Measurements from ENCODE around the gene LRRC4C.

The LRRC4C gene

GRCh38 chr11:41459465-41460401, at the start of gene LRRC4C:
Gene LRRC4C, minus strand, starts transcription at chr11:41459652.
- no peak for TF ChIP-seq ZFX (IDR thresholded peaks at IDR 0.05; ENCODE audit: borderline replicate concordance)
- TF ChIP-seq CTCF (IDR thresholded peaks at IDR 0.05): no peak
- H3K27ac ChIP-seq: no peak within 1 kb of the TSS

- no peak overlapping the region for H3K27ac ChIP-seq
- TF ChIP-seq ZFX (IDR thresholded peaks at IDR 0.05; ENCODE audit: borderline replicate concordance) (no peak), CTCF (IDR thresholded peaks at IDR 0.05) (no peak)
These were observed 48.7 kb upstream of the LRRC4C start for GRCh38 chr11:41508121-41508520.

- H3K27ac ChIP-seq: peak overlapping the region; percentile 42
- TF ChIP-seq CTCF (IDR thresholded peaks at IDR 0.05) (no peak), ZFX (IDR thresholded peaks at IDR 0.05; ENCODE audit: borderline replicate concordance) (no peak)
These were observed 40.0 kb upstream of the LRRC4C start for GRCh38 chr11:41499429-41499828.

GRCh38 chr11:41498726-41499125, 39.3 kb upstream of the LRRC4C start:
- peak overlapping the region; percentile 42 for H3K27ac ChIP-seq
- TF ChIP-seq CTCF (IDR thresholded peaks at IDR 0.05): peak; percentile 73
- TF ChIP-seq ZFX (IDR thresholded peaks at IDR 0.05; ENCODE audit: borderline replicate concordance): no peak

- H3K27ac ChIP-seq: peak overlapping the region; percentile 42
- TF ChIP-seq CTCF (IDR thresholded peaks at IDR 0.05): no peak
- TF ChIP-seq ZFX (IDR thresholded peaks at IDR 0.05; ENCODE audit: borderline replicate concordance): no peak
These were observed 38.5 kb upstream of the LRRC4C start for GRCh38 chr11:41497974-41498373.

- no peak overlapping the region for H3K27ac ChIP-seq
- TF ChIP-seq ZFX (IDR thresholded peaks at IDR 0.05; ENCODE audit: borderline replicate concordance): no peak
- TF ChIP-seq CTCF (IDR thresholded peaks at IDR 0.05): no peak
These were observed 35.3 kb upstream of the LRRC4C start for GRCh38 chr11:41494716-41495115.

GRCh38 chr11:41486424-41486823, 27.0 kb upstream of the LRRC4C start:
- no peak overlapping the region for H3K27ac ChIP-seq
- TF ChIP-seq CTCF (IDR thresholded peaks at IDR 0.05): no peak
- no peak for TF ChIP-seq ZFX (IDR thresholded peaks at IDR 0.05; ENCODE audit: borderline replicate concordance)

Data from 22Rv1 (cell line).